GM15510 (cell line): ENCODE measurements around the gene DOCK4.

ENCODE experiments used
- POLR2A ChIP-seq: IDR thresholded peaks from 3 replicates; pipeline ENCODE4 v1.6.1; 2011; ENCODE audit warnings: borderline replicate concordance; ENCODE audit not compliant: insufficient read length; ENCODE audit errors: extremely low read depth

The DOCK4 gene

DNA sequence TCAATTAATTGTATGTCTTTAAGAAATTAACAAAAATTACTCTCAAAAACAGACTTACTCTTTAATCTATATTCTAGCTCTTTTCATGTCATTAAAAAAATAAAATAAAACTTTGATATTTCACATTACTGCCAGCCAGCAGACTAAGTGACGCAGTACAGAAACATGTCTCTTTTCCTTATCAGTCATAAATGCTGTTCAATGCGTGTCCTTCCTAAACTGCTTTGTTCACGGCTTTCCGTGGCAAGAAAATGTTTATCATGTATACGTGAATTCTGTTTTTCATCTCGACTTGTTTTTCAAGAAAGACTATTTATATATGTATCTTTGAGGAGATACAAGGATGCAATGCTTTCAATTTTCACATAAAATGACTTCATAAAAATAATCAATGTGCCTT lies 182.4 kb downstream of the DOCK4 start:
- TF ChIP-seq POLR2A, result no peak

DNA sequence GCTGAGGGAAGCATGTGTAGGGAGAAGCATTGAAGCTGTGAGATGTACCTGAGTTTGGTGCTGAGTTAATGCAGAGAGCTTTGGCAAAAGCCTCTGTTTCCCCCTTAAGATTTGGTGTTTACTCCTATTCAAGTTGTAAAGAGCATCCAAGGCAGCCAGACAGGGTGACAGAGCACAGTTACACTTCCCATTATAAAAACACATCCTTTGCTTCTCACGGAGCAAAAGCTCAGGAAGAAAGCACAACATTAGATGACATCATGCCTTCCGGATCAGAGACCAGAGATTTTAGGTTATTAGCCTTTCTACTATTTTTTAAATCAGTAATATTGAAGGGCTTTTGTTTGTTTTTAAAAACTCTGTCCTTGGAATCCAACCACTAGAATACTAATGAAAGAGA lies 182.9 kb downstream of the DOCK4 start:
- TF ChIP-seq POLR2A, result no peak

DNA sequence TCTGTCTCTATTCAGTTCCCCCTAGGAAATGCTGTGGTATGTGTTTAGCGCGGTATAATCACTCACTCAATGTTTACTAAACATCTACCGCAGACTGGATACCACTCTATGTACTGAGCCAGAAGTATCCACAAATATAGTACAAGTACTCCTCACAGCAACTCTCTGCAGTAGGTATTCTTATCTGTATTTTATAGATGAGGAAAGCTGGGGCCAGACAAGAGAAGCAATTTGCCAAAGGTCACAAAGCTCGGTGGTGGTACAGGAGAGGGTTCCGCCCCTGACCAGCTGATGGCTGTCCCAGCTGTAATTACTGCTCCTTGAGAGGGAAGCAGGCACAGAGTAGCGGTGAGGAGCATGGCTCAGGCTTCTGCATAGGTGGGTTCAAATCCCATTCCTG lies 184.1 kb downstream of the DOCK4 start:
- TF ChIP-seq POLR2A, result no peak

DNA sequence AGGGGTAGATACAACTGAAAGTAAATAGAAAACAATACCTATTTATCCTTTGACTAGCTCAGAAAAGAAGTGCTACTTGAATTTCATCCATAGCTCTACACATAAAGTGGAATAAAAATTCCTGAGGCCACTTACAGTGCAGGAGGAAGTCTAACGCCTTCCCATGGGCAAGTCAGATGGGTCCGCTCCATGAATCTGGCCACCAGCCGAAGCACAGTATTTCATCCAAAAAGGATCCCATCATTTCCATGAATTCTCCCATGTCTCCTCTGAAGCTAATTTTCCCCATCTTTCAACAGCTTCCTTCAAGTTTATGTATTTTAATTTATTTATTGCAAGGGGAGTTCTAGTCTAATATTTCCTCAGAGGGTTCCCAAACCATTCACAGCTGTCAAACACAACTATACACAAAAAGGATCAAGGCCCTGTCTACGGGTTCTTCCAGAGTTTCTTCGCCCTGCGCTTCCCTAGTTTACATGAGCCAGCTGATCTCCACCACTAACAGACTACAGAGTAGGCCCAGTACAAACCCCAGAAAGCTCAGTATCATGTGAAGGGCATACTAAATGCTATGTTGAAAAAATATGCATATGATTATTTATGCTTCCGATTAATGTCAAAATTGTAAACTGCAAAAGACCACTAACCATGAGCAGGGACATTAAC lies 184.7 kb downstream of the DOCK4 start:
- TF ChIP-seq POLR2A, result no peak

DNA sequence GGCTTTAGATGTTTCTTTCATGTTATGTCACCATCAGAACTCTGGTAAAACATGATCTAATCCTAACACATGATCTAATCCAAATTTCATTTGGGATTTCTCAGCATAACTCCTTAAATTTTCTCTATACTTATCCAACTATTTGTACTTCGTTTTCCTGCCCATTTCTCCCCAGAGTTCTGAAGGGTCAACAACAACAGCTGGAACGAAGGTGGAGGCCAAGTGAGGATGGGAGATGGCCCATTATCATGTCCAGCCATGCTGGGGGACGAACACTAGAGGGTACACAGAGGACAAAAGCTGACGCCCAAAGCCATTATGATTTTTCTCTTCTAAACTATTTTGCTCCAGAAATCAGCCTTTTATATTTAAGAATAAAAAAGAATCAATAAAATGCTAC lies 185.4 kb downstream of the DOCK4 start:
- no peak for TF ChIP-seq POLR2A

DNA sequence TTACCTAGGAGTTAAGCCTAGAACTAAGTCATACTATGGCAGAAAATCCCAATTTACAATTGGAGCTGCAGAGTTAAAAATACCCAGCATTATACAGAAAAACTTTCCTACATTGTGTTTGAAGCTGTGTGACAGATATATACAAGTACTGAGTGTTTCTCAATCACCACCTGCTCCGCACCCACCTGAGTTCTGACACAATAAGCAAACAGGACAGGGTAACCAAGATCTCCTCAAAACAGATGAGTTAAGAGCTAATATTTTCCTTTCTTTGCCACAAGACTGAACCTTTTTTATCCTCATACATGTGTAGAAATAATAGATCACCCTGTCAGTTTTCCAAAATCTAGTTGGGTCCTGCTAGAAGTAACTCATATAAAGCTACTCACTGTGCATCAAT lies 186.3 kb downstream of the DOCK4 start:
- TF ChIP-seq POLR2A, result no peak

DNA sequence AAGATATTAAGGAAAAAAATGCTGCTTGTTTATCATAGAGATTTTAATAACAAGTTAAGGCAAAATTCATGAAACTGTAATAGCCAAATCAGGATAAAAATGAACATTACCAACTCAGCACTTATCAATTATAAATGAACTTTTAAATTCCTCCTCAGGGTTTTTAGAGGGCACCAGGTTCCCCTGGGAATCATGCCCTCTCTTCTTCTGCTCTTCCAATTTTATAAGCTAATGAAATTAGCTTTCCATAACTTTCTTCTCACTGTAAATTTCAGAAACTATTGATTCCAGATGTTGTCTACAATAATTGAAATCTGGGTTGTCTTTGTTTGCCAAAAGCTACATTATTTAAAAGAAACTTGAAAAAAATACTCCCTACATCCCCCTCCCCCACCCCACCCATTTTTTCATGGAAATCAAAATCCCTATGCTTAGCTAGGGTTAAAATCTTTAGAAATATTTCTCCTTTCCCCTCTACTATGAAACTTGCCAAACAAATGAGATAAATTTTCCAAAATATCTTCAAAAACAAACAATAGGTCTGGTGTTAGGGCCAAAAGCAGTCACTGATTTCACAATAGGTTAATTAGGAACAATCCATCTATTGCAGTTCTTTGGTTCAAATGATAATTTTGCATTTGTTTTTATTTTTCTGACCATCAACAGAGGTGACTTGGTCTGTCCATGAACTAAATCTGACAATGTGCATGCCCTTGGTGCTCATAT lies 187.7 kb downstream of the DOCK4 start:
- no peak for TF ChIP-seq POLR2A

DNA sequence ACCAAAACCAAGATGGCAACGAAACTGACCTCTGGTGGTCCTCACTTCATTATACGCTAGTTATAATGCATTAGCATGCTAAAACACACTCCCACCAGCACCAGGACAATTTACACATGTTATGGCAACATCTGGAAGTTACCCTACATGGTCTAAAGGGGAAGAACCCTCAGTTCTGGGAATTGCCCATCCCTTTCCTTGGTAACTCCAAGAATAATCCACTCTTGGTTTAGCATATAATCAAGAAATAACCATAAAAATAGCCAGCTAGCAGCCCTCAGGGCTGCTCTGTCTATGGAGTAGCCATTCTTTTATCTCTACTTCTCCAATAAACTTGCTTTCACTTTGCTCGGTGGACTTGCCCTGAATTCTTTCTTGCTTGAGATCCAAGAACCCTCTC lies 191.1 kb downstream of the DOCK4 start:
- TF ChIP-seq POLR2A, result no peak

DNA sequence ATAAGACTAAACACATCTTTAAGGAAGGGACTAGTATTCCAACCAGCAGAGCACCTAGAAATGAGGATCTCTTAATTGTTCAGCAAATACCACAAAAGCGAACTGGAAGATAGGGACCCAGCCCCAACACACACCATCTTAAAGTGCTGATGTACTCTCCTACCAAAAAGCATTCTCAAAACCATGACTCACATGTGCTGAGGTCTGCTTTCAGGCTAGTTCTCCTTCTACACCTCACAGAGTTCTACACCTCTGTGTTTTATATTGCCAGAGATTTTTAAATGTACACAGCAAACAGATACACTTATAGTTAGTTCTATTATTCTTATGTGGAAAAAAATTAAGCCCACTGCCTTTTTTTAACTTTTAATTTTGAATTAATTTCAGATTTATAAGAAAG lies 191.9 kb downstream of the DOCK4 start:
- TF ChIP-seq POLR2A, result no peak

DNA sequence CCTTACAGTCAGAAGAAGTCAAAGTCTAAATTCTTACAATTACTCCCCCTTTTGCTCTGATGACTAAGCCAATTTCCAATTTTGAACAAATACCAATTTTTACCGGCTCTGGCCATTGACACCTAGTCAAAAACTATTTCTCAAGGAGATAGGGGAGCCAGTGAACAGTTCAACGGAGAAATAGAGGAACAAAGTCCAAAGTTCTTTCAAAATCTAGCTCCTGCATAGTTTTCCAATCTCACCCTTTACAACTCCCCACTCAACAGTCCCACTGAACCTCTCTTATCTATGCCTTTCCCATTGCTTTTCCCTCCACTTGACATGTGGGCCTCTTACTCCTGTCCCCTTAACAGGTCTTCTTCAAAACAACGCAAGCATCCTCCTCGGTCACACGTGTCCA lies 192.9 kb downstream of the DOCK4 start:
- TF ChIP-seq POLR2A, result no peak

DNA sequence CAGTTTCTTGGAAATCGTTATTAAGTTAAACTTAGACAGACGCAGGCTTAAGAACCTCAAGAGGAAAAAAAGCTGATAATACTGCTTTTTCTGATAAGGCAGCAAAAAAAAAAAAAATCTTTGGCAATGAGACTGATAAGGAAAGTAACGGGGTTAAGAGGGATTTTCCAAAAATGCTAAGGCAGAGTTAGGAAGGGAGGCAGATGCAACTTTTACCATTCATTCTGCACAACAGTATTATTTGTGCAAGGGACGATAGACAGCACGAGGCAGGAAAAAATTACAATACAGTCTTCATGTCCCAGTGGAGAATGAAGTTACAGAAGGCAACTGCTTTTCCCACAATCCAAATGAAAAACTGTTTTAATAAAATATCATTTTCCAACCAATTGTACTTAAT lies 194.0 kb downstream of the DOCK4 start:
- TF ChIP-seq POLR2A, result no peak

DNA sequence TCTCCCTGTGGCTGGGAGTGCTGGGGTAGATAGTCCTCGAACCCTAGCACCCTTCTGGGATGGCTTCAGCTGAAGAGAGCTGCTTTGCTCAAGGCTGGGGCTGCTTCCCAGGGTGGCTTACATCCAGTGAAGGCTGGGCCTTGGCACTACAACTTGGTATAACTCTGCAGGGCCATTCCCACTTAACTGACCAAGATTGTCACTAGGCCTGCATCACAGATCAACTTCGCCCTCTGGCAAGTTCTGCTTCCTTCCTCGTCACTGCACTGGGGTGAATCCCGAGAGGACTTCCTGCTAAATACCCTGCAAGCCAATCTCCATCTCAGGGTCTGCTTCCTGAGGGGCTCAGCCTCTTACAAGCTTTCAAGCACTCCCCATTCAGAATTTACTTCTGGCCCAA lies 195.2 kb downstream of the DOCK4 start:
- no peak for TF ChIP-seq POLR2A

DNA sequence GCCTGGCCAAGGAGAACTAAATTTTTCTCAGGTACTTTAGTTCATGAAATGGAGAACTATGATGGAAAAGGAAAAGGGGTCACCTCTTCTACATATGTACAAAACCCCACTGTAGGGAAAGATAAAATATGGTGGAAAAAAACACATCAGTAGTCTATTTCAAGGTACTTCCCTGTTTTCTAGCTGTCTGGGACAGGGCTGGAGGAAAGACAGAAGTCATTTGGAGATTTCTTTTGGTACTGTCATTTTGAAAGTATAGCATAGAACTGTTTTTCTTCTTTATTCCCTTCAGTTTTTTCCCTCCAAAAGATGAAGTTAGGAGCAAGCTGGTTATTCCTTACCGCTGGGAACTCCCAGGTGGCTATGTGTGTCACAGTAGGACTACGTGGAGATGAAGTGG lies 196.1 kb downstream of the DOCK4 start:
- TF ChIP-seq POLR2A, result no peak

DNA sequence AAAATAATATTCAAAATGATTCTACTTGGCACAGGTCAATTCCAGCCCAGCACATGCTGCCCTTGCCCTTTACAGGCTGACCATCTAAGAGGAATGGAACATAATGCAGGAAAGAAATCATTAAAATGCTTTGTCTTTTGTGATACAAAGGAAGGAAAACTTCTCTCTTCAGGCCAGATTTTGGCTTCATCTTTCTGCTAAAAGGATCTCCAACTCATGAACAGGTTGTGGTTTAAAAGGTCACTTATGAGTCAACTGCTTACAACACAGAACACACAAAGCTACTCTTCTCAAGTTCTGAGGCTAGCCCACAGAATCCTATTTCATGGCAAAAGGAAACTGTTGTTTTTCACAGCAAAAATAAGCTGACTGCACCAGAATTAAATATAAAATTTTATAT lies 197.1 kb downstream of the DOCK4 start:
- TF ChIP-seq POLR2A, result no peak

DNA sequence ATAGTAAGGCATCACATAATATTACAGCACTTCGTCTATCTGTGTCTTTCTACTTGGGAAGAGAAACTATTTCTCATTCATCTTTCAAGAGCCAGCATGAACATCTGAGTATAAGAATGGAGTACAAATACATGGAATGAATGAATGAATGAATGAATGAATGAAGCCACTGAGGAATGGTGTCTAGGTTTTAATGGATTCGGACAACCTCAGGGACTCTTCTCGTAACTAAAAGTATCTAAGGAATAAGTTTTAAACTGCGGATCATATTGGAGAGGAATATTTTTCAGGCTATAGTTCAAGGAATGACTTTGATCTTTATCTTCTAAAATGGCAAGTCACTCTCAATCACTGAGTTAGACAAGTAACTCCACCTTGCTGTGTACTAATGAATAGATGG lies 199.0 kb downstream of the DOCK4 start:
- TF ChIP-seq POLR2A, result no peak

DNA sequence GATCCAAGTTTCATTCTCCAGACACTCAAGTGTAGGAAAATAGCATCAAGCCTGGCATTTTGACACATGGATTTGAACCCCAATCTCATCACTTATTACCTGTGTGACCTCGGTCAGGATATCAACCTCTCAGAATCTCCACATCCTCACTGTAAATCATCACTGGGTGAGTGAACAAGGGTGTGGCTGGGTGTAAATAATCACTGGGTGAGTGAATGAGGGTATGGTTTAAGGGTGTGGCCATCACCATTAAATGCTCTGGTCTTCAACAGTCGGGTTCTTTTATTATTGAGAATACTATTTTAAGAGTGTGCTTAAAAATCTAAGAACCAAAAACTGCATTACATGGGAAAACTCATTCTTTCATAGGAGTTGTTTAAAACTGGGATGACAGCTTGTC lies 200.1 kb downstream of the DOCK4 start:
- no peak for TF ChIP-seq POLR2A
